Measurements from ENCODE around the gene ATP5IF1. TPM values are rescaled to one million over a fixed set of nuclear protein-coding genes. Genes with fewer than 3 reads are reported as not detected.

Gene ATP5IF1
- total and polyA plus RNA-seq, 2 of the 13 experiments (the other 11 are each of a cell fraction or from before 2014, with no cell fraction given) = 97.7 to 131 TPM

DNA sequence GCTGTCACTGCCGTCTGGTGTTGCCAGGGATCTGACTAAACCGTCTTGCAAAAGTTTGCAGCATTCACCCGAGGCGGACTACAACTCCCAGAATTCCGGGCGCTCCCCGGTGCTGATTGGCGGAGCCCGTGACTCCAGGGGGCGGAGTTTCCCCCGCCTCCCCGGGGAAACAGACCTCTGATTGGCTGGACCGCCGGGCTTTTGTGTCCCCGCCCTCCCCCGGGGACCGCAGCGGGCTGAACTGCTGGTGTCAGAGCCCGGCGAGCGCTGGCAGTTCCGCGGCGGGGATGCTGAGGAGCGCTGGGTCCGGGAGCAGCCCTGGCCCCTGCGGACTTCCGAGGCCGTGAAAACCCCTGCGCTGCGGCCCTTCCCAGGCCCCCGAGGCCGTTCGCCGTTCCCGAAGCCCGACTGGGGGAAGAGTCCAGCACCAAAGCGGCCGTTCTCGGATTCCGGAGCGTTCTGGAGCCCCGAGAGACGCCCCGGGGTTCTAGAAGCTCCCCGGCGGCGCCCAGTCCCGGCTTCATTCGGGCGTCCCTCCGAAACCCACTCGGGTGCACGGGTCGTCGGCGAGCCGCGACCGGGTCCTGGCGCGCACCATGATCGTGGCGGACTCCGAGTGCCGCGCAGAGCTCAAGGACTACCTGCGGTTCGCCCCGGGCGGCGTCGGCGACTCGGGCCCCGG, 23.5 kb downstream of the ATP5IF1 start, which contains the start of gene SESN2 (continued):
- TF ChIP-seq, protein P1, sequence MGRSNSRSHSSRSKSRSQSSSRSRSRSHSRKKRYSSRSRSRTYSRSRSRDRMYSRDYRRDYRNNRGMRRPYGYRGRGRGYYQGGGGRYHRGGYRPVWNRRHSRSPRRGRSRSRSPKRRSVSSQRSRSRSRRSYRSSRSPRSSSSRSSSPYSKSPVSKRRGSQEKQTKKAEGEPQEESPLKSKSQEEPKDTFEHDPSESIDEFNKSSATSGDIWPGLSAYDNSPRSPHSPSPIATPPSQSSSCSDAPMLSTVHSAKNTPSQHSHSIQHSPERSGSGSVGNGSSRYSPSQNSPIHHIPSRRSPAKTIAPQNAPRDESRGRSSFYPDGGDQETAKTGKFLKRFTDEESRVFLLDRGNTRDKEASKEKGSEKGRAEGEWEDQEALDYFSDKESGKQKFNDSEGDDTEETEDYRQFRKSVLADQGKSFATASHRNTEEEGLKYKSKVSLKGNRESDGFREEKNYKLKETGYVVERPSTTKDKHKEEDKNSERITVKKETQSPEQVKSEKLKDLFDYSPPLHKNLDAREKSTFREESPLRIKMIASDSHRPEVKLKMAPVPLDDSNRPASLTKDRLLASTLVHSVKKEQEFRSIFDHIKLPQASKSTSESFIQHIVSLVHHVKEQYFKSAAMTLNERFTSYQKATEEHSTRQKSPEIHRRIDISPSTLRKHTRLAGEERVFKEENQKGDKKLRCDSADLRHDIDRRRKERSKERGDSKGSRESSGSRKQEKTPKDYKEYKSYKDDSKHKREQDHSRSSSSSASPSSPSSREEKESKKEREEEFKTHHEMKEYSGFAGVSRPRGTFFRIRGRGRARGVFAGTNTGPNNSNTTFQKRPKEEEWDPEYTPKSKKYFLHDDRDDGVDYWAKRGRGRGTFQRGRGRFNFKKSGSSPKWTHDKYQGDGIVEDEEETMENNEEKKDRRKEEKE (IDR thresholded peaks at IDR 0.05) = no peak
- TF ChIP-seq, protein P2, sequence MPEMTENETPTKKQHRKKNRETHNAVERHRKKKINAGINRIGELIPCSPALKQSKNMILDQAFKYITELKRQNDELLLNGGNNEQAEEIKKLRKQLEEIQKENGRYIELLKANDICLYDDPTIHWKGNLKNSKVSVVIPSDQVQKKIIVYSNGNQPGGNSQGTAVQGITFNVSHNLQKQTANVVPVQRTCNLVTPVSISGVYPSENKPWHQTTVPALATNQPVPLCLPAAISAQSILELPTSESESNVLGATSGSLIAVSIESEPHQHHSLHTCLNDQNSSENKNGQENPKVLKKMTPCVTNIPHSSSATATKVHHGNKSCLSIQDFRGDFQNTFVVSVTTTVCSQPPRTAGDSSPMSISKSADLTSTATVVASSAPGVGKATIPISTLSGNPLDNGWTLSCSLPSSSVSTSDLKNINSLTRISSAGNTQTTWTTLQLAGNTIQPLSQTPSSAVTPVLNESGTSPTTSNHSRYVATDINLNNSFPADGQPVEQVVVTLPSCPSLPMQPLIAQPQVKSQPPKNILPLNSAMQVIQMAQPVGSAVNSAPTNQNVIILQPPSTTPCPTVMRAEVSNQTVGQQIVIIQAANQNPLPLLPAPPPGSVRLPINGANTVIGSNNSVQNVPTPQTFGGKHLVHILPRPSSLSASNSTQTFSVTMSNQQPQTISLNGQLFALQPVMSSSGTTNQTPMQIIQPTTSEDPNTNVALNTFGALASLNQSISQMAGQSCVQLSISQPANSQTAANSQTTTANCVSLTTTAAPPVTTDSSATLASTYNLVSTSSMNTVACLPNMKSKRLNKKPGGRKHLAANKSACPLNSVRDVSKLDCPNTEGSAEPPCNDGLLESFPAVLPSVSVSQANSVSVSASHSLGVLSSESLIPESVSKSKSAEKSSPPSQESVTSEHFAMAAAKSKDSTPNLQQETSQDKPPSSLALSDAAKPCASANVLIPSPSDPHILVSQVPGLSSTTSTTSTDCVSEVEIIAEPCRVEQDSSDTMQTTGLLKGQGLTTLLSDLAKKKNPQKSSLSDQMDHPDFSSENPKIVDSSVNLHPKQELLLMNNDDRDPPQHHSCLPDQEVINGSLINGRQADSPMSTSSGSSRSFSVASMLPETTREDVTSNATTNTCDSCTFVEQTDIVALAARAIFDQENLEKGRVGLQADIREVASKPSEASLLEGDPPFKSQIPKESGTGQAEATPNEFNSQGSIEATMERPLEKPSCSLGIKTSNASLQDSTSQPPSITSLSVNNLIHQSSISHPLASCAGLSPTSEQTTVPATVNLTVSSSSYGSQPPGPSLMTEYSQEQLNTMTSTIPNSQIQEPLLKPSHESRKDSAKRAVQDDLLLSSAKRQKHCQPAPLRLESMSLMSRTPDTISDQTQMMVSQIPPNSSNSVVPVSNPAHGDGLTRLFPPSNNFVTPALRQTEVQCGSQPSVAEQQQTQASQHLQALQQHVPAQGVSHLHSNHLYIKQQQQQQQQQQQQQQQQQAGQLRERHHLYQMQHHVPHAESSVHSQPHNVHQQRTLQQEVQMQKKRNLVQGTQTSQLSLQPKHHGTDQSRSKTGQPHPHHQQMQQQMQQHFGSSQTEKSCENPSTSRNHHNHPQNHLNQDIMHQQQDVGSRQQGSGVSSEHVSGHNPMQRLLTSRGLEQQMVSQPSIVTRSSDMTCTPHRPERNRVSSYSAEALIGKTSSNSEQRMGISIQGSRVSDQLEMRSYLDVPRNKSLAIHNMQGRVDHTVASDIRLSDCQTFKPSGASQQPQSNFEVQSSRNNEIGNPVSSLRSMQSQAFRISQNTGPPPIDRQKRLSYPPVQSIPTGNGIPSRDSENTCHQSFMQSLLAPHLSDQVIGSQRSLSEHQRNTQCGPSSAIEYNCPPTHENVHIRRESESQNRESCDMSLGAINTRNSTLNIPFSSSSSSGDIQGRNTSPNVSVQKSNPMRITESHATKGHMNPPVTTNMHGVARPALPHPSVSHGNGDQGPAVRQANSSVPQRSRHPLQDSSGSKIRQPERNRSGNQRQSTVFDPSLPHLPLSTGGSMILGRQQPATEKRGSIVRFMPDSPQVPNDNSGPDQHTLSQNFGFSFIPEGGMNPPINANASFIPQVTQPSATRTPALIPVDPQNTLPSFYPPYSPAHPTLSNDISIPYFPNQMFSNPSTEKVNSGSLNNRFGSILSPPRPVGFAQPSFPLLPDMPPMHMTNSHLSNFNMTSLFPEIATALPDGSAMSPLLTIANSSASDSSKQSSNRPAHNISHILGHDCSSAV (CRISPR knock-in tag; IDR thresholded peaks at IDR 0.05; ENCODE audit: borderline replicate concordance) = no peak
- peak; percentile 86 for TF ChIP-seq ZNF121 (CRISPR knock-in tag; IDR thresholded peaks at IDR 0.05)
- no peak for TF ChIP-seq POLR2AphosphoS2 (IDR thresholded peaks at IDR 0.05; ENCODE audit: low read depth, low read length)
- TF ChIP-seq RFX1 (IDR thresholded peaks at IDR 0.05) = no peak
- peak; percentile 67 for TF ChIP-seq SUZ12 (IDR thresholded peaks at IDR 0.05; ENCODE audit: low read depth, low read length)
- no peak for TF ChIP-seq NFE2 (CRISPR knock-in tag; IDR thresholded peaks at IDR 0.05)
- peak; percentile 83 for TF ChIP-seq ZNF777 (CRISPR knock-in tag; IDR thresholded peaks at IDR 0.05)
- TF ChIP-seq RAD21 (CRISPR knock-in tag; IDR thresholded peaks at IDR 0.05) = no peak; the same call in 1 of the 2 replicates
- TF ChIP-seq KLF15 (CRISPR knock-in tag; IDR thresholded peaks at IDR 0.05; ENCODE audit: borderline replicate concordance) = no peak
- no peak; the same call in 1 of the 2 replicates for TF ChIP-seq SNAI1 (CRISPR knock-in tag; IDR thresholded peaks at IDR 0.05; ENCODE audit: borderline replicate concordance)
- no peak for TF ChIP-seq ZNF570 (CRISPR knock-in tag; IDR thresholded peaks at IDR 0.05; ENCODE audit: borderline replicate concordance)
- TF ChIP-seq REL (CRISPR knock-in tag; conservative IDR thresholded peaks at IDR 0.05) = no peak; the same call in 1 of the 2 replicates
- TF ChIP-seq RFX3 (CRISPR knock-in tag; IDR thresholded peaks at IDR 0.05) = no peak
- no peak for TF ChIP-seq TMF1 (CRISPR knock-in tag; IDR thresholded peaks at IDR 0.05; ENCODE audit: low read depth)
- no peak for TF ChIP-seq EZH2 (conservative IDR thresholded peaks at IDR 0.05; ENCODE audit: low read depth, low read length)
- TF ChIP-seq TFDP1 (CRISPR knock-in tag; IDR thresholded peaks at IDR 0.05; ENCODE audit: borderline replicate concordance) = no peak

All from HepG2 (cell line).